GM12892 (cell line): ENCODE results near the gene SDF2L1.
"Not testable (repeated sequence)": the region's sequence is repeated elsewhere in the genome, so short reads cannot be mapped to it uniquely, and the experiment has no call there.

Experiments used
- DNase-seq: peaks from one replicate; pipeline ENCODE4 v3.0.0; 2011; ENCODE audit not compliant: insufficient read length
- FAIRE-seq: peaks from 2 replicates; lab custom pipeline; 2011; peaks lifted over from hg19 to GRCh38; lab: Jason Lieb, UNC
- POLR2A ChIP-seq: IDR thresholded peaks from 2 replicates; pipeline ENCODE4 v1.6.1; 2011; ENCODE audit warnings: low read depth, low read length, control low read depth
- POLR2AphosphoS5 ChIP-seq: IDR thresholded peaks from 2 replicates; pipeline ENCODE4 v1.6.1; 2011; ENCODE audit warnings: low read depth, low read length, control low read depth
- TAF1 ChIP-seq: IDR thresholded peaks from 2 replicates; pipeline ENCODE4 v1.6.1; 2011; ENCODE audit warnings: low read depth, mild to moderate bottlenecking, control low read depth, low read length, borderline replicate concordance

Gene SDF2L1

DNA sequence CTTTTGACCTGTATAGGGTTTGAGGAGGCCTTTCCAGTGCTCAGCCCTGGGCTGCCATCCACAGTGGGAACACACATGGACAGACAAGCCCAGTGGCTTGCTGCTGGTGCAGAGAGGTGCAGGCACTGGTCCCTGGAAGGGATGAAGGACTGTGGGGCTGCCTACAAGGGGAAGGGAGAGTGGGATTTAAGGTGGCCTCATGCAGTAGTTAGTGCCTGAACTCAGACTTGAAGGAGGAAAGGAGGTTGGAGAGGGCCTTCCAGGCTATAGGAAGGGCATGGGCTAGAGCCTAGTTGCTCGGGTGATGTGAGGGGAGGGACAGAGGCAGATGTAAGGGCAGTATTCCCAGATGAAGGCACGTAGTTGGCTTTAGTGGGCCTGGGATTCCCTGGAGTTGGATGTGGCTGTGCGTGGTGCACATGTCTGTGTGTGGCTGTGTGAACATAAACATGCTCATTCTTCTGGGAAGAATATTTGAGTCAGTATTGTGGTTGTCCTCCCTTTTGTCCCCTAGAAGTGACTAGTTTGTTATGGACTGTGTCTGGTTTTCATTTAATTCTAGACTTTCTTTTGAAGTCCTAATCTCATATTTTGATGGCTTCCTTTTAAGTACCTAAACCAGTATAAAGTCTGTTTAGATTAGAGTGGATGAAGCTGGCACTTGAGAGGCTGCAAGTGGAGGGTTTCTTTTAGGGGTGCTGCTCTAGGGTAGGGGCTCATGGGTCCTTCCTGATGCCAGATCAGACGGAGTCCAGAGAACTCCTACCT is 30.7 kb upstream of the SDF2L1 start:
- DNase-seq (no peak), FAIRE-seq (no peak)
- TF ChIP-seq POLR2A, result no peak
- no peak for TF ChIP-seq TAF1
- TF ChIP-seq POLR2AphosphoS5, result no peak

DNA sequence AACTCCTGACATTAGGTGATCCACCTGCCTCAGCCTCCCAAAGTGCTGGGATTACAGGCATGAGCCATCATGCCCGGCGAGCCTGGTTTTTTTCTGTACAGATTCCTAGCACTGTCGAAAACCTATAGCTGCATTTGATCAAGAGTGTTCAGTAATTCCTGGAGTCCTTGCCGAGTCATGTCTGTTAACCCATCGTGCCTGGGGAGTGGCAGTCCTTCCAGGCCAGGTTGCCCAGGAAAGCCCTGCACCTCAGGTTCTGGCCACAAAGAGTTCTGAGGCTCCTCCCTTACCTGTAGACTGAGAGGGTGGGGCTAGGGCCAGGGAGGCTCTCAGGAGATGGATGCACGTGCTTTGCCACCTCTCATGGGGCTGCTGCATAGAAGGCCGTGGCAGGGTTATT is 29.2 kb upstream of the SDF2L1 start:
- TF ChIP-seq POLR2A (no peak), POLR2AphosphoS5 (no peak), TAF1 (no peak)
- no peak for FAIRE-seq
- DNase-seq, result no peak

DNA sequence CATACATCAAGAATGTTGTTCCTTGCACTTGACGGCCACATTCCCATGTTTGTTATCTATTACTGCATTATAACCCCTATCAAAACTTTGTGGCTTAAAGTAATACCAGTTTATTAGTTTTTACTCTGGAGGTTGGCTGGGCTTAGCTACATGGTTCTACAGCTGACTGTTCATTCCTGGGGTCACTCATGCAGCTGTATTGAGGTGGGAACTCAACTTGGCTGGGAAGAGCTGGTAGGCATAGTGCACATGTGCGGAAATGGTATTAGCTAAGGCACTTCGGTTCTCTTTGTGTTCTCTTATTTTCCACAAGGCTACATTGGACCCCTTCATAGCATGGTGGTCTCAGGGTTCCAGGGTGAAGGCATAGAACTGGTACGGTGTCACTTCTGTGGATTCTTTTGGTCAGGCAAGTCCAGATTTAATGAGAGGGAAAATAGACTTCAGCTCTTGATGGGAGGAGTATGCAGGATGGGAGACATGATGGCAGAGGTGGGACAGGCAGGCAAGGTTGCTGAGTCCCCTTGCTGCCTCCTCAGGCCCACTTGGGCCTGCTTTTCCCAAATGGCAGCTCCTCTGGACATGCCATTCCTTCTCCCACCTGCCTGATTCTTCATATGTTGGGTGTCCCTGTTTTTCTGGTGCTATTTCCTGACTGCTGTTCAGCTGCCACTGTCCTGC is 28.4 kb upstream of the SDF2L1 start:
- DNase-seq (no peak), FAIRE-seq (no peak)
- TF ChIP-seq TAF1, result no peak
- no peak for TF ChIP-seq POLR2AphosphoS5
- no peak for TF ChIP-seq POLR2A

DNA sequence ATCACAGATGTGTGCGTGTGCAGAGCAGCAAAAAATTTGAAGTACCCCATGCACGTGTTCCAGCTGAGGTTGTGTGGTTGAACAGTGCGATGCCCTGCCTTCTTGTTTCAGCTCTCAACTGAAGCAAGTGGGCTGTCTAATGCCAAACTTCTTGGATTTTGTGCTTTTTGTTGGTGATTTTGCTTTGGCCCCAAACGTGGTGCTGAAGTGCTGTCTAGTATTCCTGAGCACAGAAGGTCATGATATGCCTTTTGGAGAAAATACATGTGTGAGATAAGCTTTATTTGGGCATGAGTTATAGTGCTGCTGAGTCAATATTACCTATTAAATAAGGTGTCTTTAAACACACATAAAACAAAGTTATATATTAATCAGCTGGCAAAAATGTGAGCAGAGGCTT is 26.4 kb upstream of the SDF2L1 start:
- TF ChIP-seq POLR2AphosphoS5 (no peak), POLR2A (no peak), TAF1 (no peak)
- no peak for DNase-seq
- no peak for FAIRE-seq

DNA sequence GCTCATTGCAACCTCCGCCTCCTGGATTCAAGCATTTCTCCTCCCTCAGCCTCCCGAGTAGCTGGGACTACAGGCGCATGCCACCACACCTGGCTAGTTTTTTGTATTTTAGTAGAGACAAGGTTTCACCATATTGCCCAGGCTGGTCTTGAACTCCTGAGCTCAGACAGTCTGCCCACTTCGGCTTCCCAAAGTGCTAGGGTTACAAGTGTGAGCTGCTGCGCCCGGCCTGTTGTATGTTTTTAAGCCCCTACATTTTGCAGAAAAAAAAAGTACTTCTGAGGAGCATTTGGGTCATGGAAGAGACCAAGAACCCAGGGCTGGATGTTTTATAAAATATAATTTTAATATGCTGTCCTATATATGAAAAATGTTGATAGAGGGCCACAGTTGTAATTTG is 24.8 kb upstream of the SDF2L1 start:
- DNase-seq, FAIRE-seq: not testable (repeated sequence)

DNA sequence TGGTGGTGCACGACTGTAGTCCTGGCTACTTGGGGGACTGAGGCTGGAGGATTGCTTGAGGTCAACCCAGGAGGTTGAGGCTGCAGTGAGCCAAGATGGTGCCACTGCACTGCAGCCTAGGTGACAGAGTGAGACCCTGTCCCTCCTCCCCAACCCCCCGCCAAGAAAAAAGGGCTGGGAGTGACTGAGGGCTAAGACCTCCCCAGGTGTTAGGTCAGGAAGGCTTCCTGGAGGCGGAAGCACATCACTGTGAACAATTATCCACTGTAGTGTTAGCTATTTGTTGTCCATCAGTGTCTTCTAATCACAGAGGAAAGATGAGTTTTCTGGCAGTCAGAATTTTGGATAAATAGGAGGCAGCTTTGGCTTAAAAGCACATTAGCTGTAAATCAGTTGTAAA is 21.1 kb upstream of the SDF2L1 start:
- no peak for TF ChIP-seq TAF1
- no peak for DNase-seq
- FAIRE-seq, result no peak

DNA sequence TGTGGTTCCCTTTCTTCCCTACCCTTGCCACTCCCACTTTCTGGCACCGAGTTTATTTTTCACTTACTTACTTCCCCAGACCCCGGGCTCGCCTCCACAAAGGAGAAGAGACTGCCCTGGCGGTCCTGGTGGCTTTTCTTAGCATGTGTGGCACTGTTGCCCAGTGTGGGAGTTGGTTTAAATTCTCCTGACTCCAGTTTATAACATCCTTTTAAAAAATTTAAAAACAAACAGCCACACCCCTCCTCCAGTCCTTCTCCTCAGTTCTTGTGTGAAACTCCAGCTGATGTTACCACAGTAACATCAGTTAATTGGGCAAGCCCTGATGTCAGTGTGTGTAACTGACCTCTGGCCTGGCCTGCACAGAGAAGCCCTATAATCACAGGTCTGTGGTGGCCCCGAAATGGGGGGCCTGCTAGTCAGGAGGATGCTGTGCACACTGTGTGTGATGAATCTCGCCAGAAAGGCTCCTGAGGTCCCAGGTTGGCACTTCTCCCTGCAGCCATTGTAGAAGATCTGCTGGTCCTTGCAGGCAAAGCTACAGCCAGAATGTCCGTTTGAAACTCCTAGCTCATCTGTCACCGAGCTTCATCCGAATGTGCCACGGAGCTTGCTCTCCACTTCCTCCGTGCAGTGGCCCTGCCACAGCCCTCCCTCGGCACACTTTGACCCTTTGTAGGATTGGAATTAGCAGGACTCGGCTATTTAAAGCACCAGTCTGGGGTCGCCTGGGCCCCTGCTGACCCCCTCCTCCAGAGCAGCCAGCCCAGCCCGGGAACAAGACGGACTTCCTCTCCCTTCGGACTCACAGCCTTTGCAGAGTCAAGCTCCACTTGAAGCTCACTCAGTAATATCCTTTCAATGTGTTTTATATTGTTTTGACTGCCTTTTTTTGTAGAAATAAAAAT is 19.8 kb upstream of the SDF2L1 start:
- DNase-seq (no peak), FAIRE-seq (no peak)
- TF ChIP-seq POLR2AphosphoS5 (no peak), POLR2A (no peak), TAF1 (no peak)

DNA sequence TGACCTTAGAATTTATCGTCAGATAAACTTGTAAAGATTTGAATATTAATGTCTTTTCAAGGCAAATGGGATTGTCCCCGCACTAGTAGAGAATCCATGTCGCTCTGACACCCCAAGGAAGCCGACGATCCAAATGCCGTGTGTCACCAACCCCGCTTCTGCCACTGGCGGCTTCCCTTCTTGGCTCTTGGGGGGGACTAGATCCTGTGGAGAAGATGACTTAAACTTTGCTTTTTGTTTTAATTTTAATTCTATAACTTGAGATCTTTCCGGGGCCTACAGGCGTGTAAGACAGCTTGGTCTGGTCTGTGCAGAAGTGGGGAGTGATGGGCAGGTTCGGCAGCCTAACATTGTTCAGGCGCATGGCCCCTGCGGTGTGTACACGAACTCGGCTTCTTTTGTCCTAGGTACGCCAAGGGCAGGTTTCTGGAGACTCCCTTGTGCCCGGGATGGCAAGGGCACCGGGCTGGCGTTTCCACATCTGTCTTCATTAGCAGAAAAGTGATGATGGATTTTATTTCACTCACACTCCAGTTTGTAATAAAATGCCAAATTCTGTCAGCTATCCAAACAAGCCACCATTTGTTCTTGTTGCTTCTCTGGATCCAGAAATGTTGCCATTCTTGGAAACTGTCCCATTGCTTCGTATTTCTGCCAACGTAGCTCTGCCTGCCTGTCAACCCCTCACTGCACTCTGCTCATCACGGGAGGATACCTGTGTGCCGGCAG is 19.0 kb upstream of the SDF2L1 start:
- DNase-seq (no peak), FAIRE-seq (no peak)
- TF ChIP-seq POLR2A, result no peak; the same call in 1 of the 2 replicates
- TF ChIP-seq POLR2AphosphoS5, result no peak; the same call in 1 of the 2 replicates
- TF ChIP-seq TAF1, result no peak

DNA sequence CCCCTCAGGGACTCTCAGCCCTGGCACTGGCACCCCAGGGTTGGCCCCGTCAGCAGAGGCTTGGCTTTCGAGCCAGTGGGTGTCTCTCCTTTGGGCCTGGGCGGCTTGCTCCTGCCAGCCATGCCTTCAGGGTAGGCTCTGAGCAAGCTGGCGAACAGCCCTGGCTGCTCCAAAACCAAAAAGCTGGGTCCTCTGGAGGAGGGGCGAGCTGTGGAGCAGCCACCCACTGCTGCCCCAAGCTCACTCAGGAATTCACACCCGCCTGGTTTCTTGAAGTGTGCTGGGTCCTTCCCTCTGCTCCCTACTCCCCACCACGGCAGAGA is 18.5 kb upstream of the SDF2L1 start:
- FAIRE-seq (no peak), DNase-seq (no peak)
- TF ChIP-seq POLR2AphosphoS5 (no peak), TAF1 (no peak), POLR2A (peak; percentile 60; the same call in 1 of the 2 replicates)

DNA sequence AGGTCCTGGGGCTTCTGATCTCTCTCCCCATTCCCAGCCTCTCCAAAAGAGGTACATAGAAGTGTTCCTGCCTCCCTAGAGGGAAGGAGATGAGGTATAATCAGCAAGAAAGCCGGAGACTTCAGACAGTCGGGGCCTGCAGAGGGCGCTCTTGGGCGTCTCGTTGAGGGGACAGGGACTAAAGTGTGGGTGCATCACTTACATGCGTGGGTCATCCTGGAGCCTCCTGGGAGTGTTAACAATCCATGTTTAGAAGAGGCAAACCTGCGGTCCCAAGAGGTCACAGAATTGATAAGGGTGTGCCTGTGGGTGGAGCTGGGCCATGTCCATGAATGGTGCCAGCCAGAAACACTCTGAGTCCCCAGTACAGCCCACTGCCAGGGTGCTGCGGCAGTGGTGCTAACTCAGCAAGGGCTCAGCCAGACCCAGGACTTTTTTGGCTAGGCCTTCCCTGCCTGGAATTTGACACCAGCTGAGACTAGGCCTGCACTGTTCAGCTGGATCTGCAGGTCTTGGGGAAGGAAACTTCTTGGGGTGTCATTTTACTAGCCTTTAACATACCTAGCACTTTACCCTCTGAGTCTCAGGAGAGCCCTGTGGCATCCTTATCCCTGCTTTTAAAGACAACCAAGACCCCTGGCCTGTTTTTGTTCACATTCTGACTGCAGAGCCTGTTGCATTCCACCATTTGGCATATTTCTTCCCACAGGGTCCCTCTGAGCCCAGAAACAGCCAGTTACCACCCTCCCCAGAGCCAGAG is 17.8 kb upstream of the SDF2L1 start:
- peak; percentile 8; the same call in 1 of the 2 replicates for TF ChIP-seq POLR2A
- no peak for TF ChIP-seq TAF1
- TF ChIP-seq POLR2AphosphoS5, result no peak; the same call in 1 of the 2 replicates
- FAIRE-seq (no peak), DNase-seq (no peak)
